Measurements from ENCODE around the gene JUP.
A peak's percentile ranks its signal among the peaks of the same experiment; 100 is the strongest.
"Not testable (repeated sequence)": the region's sequence is repeated elsewhere in the genome, so short reads cannot be mapped to it uniquely, and the experiment has no call there.

Gene JUP

DNA sequence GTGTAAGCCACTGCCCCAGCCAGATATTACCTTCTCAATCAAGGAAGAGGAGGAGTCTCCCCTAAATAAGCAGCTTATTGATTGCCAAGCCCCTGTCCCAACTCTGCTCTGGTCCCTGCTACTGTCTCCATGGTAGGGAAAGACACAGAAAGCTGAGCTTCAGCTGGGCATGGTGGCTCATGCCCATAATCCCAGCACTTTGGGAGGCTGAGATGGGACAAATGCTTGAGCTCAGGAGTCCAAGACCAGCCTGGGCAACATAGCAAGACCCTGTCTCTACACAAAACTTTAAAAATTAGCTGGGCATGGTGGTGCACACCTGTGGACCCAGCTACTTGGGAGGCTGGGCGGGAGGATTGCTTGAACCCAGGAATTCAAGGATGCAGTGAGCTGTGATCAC, 6.6 kb downstream of the JUP start:
- TF ChIP-seq, protein P1, sequence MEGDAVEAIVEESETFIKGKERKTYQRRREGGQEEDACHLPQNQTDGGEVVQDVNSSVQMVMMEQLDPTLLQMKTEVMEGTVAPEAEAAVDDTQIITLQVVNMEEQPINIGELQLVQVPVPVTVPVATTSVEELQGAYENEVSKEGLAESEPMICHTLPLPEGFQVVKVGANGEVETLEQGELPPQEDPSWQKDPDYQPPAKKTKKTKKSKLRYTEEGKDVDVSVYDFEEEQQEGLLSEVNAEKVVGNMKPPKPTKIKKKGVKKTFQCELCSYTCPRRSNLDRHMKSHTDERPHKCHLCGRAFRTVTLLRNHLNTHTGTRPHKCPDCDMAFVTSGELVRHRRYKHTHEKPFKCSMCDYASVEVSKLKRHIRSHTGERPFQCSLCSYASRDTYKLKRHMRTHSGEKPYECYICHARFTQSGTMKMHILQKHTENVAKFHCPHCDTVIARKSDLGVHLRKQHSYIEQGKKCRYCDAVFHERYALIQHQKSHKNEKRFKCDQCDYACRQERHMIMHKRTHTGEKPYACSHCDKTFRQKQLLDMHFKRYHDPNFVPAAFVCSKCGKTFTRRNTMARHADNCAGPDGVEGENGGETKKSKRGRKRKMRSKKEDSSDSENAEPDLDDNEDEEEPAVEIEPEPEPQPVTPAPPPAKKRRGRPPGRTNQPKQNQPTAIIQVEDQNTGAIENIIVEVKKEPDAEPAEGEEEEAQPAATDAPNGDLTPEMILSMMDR (IDR thresholded peaks at IDR 0.05; ENCODE audit: low read depth, low read length): no peak
- DNase-seq: no peak
- Histone ChIP-seq H3K27me3 (ENCODE audit: insufficient read depth, low read depth, severe bottlenecking) (no peaks in the 10 kb centered on the region), H3K9me3 (ENCODE audit: severe bottlenecking) (no peaks in the 10 kb centered on the region), H3K36me3 (peaks cover 15% of the 10 kb centered on the region), H3K27ac (no peak overlapping the region), H3K4me3 (ENCODE audit: low read depth, low read length) (no peak overlapping the region)

DNA sequence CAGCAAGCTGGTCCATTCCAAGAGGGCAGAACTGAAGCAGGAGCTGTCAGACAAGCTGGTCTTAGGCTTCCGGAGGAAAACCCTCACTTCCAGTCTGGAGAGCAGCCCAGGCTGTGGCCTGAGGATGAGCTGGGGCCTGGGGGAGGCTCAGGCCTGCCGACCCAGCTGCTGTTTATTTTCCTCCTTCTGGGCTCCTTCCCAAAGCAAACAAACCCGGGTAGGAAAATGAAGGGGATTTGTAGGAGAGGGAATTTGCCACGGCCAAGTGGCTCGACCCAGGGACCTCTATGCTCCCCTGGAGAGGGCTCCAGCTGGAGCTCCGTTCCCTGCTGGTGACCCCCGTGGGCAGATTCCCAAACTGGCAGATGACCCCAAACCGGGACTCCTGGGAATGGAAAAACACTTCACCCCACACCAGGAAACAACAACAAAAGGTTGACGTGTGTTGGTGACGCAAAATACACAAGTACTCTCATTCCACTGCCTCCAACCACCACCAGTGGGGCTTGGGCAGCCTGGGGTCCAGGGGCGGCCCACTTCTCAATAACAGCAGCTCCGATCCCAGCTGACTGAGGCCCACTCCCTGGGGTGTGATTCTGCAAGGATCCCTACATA, 8.8 kb downstream of the JUP start:
- peak; percentile 66 for DNase-seq
- peak overlapping the region; percentile 84 for H3K27ac ChIP-seq

DNA sequence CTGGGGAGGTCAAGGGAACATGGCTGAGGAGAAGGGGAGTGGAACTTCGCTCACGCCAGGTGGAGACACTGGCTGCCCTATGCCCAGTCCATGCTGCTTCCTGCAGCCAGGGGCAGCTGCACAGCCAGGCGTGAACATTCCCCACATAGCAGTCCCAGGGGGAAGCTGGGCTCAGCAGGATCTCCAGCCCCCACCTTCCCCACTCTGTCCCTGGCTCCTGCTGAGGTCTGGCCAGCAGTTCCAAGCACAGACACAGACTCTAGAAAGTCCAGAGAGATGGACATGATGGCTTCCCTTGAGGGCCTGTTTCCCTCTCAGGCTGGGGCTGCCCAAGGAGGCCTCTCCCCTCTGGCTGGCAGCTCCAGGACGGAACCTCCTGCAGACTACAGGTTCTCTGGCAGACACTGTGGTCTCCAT, 9.3 kb downstream of the JUP start:
- Histone ChIP-seq H3K4me3 (ENCODE audit: low read depth, low read length) (no peak overlapping the region), H3K9me3 (ENCODE audit: severe bottlenecking) (no peaks in the 10 kb centered on the region), H3K36me3 (peaks cover 19% of the 10 kb centered on the region), H3K27me3 (ENCODE audit: insufficient read depth, low read depth, severe bottlenecking) (no peaks in the 10 kb centered on the region), H3K27ac (peak overlapping the region; percentile 84)
- no peak for DNase-seq
- TF ChIP-seq, protein P1 (IDR thresholded peaks at IDR 0.05; ENCODE audit: low read depth, low read length): 0 out of 2 replicates have a peak, but pooled peaks have one; percentile 14

More for the DNA sequence above, 8.8 kb downstream of the JUP start:
- H3K27me3 ChIP-seq (ENCODE audit: insufficient read depth, low read depth, severe bottlenecking): no peaks in the 10 kb centered on the region
- H3K9me3 ChIP-seq (ENCODE audit: severe bottlenecking): no peaks in the 10 kb centered on the region
- TF ChIP-seq, protein P1 (IDR thresholded peaks at IDR 0.05; ENCODE audit: low read depth, low read length): no peak
- peaks cover 19% of the 10 kb centered on the region for H3K36me3 ChIP-seq
- no peak overlapping the region for H3K4me3 ChIP-seq (ENCODE audit: low read depth, low read length)

DNA sequence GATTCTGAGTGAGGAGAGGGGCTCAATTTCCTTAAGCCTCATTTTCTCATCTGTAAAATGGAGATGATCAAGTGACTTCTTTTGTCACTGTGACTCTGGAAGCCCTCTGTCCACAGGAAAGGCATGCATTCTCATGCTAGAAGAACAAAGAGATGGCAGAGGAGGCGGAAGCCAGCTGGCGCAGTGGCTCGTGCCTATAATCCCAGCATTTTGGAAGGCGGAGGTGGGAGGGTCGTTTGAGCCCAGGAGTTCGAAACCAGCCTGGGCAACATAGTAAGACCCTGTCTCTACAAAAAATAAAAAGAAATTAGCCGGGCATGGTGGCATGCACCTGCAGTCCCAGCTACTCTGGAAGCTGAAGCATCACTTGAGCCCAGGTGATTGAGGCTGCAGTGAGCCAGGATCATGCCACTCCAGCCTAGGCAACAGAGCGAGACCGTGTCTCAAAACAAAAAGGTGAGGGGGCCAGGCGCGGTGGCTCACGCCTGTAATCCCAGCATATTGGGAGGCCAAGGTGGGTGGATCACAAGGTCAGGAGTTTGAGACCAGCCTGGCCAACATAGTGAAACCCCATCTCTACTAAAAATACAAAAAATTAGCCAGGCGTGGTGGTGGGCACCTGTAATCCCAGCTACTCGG, 10.1 kb downstream of the JUP start:
- H3K36me3 ChIP-seq: peaks cover 23% of the 10 kb centered on the region
- H3K9me3 ChIP-seq (ENCODE audit: severe bottlenecking); H3K27me3 ChIP-seq (ENCODE audit: insufficient read depth, low read depth, severe bottlenecking); H3K4me3 ChIP-seq (ENCODE audit: low read depth, low read length); DNase-seq: not testable (repeated sequence)
- peak overlapping the region; percentile 84 for H3K27ac ChIP-seq

DNA sequence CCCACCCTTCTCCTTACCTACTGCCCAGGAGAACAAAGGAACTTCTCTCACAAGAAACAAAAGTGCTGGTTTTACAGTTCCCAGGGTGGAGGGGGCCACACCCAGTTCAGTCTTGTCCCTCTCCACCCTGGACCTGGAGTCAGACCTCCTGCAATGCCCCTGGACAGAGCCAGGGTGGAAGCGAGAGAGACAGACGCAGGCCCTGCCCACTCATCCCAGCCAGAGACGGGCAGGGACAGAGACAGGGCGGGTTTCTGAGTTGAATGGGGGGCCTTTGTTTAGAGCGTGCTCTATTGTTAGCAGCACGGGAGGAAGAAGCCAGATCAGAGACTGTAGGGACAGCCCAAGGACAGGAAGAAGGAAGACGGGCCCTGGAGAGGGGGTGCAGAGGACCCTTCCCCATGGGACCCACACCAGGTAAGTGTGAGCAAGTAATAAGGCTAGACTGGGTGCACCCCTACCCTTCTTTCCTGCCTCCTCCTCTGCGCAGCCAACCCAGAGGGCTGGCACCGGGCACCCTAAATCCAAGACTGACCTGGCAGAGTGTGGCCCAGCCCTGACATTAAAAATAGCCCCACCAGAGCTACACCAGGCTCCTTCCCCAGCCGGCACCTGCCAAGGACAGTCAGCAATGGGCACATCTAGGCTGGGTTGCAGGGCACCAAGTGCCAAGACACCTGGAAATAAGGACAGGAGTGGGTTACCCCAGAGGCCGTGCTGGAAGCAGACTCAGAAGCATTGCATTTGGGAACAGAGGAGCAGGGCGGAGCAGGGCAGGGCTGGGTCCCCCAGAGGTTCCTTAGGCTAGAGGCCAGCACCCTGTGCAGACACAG, 10.9 kb downstream of the JUP start:
- peaks cover 31% of the 10 kb centered on the region for H3K36me3 ChIP-seq

More for the DNA sequence above, 10.9 kb downstream of the JUP start:
- H3K27me3 ChIP-seq (ENCODE audit: insufficient read depth, low read depth, severe bottlenecking): no peaks in the 10 kb centered on the region
- TF ChIP-seq, protein P1 (IDR thresholded peaks at IDR 0.05; ENCODE audit: low read depth, low read length): no peak
- H3K4me3 ChIP-seq (ENCODE audit: low read depth, low read length): no peak overlapping the region
- no peak overlapping the region for H3K27ac ChIP-seq
- no peaks in the 10 kb centered on the region for H3K9me3 ChIP-seq (ENCODE audit: severe bottlenecking)
- DNase-seq: no peak
